Measurements from ENCODE around the gene KIF26A.

The KIF26A gene

DNA sequence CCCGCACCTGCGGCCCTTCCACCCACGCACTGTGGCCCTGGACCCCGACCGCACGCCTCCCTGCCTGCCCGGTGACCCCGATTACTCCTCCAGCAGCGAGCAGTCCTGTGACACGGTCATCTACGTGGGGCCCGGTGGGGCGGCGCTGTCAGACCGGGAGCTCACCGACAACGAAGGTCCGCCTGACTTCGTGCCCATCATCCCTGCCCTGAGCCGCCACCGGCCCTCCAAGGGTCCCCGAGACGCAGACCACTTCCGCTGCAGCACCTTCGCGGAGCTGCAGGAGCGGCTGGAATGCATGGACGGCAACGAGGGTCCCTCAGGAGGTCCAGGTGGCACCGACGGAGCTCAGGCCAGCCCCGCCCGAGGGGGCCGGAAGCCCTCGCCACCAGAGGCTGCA, 36.7 kb downstream of the KIF26A start:
- no peak for DNase-seq (ENCODE audit: low read depth)
- TF ChIP-seq, protein P1, sequence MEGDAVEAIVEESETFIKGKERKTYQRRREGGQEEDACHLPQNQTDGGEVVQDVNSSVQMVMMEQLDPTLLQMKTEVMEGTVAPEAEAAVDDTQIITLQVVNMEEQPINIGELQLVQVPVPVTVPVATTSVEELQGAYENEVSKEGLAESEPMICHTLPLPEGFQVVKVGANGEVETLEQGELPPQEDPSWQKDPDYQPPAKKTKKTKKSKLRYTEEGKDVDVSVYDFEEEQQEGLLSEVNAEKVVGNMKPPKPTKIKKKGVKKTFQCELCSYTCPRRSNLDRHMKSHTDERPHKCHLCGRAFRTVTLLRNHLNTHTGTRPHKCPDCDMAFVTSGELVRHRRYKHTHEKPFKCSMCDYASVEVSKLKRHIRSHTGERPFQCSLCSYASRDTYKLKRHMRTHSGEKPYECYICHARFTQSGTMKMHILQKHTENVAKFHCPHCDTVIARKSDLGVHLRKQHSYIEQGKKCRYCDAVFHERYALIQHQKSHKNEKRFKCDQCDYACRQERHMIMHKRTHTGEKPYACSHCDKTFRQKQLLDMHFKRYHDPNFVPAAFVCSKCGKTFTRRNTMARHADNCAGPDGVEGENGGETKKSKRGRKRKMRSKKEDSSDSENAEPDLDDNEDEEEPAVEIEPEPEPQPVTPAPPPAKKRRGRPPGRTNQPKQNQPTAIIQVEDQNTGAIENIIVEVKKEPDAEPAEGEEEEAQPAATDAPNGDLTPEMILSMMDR (IDR thresholded peaks at IDR 0.05; ENCODE audit: low read depth, low read length), result no peak
- TF ChIP-seq, protein P2, sequence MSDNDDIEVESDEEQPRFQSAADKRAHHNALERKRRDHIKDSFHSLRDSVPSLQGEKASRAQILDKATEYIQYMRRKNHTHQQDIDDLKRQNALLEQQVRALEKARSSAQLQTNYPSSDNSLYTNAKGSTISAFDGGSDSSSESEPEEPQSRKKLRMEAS (IDR thresholded peaks at IDR 0.05; ENCODE audit: low read depth, low read length), result no peak
- TF ChIP-seq POLR2A (IDR thresholded peaks at IDR 0.05; ENCODE audit: extremely low read depth, insufficient read length) (no peak), MYC (IDR thresholded peaks at IDR 0.05; ENCODE audit: low read depth, low read length) (no peak)
- no peak overlapping the region for H3K4me3 ChIP-seq (ENCODE audit: low read depth, low read length)

DNA sequence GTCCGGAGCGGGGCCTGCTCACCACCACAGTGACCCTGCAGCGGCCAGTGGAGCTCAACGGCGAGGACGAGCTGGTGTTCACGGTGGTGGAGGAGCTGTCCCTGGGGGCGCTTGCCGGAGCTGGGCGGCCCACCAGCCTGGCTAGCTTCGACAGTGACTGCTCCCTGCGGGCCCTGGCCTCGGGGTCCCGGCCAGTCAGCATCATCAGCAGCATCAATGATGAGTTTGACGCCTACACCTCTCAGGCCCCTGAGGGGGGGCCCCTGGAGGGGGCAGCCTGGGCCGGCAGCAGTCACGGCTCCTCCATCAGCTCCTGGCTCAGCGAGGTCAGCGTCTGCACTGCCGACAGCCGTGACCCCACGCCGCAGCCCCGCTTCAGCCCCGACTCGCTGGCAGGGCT, 37.4 kb downstream of the KIF26A start:
- TF ChIP-seq MYC (IDR thresholded peaks at IDR 0.05; ENCODE audit: low read depth, low read length), result no peak
- TF ChIP-seq, protein P2 (IDR thresholded peaks at IDR 0.05; ENCODE audit: low read depth, low read length), result no peak
- TF ChIP-seq, protein P1 (IDR thresholded peaks at IDR 0.05; ENCODE audit: low read depth, low read length), result no peak
- TF ChIP-seq POLR2A (IDR thresholded peaks at IDR 0.05; ENCODE audit: extremely low read depth, insufficient read length), result no peak
- no peak for DNase-seq (ENCODE audit: low read depth)

DNA sequence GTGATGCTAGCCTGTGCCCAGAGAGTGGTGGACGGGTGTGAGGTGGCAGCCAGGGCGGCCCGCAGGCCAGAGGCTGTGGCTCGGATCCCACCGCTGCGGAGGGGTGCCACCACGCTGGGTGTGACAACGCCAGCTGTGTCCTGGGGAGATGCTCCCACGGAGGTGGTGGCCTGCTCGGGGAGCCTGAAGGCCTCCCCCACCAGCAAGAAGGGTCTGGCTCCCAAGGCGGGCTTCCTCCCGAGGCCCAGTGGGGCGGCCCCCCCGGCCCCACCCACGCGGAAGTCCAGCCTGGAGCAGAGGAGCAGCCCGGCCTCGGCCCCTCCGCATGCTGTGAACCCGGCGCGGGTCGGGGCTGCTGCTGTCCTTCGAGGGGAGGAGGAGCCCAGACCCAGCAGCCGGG, 38.2 kb downstream of the KIF26A start:
- TF ChIP-seq POLR2A (IDR thresholded peaks at IDR 0.05; ENCODE audit: extremely low read depth, insufficient read length) (no peak), MYC (IDR thresholded peaks at IDR 0.05; ENCODE audit: low read depth, low read length) (no peak)
- TF ChIP-seq, protein P1 (IDR thresholded peaks at IDR 0.05; ENCODE audit: low read depth, low read length), result no peak
- TF ChIP-seq, protein P2 (IDR thresholded peaks at IDR 0.05; ENCODE audit: low read depth, low read length), result no peak
- DNase-seq (ENCODE audit: low read depth), result no peak
- no peak overlapping the region for H3K4me3 ChIP-seq (ENCODE audit: low read depth, low read length)

More for the DNA sequence above, 37.4 kb downstream of the KIF26A start:
- H3K4me3 ChIP-seq (ENCODE audit: low read depth, low read length), result no peak overlapping the region

DNA sequence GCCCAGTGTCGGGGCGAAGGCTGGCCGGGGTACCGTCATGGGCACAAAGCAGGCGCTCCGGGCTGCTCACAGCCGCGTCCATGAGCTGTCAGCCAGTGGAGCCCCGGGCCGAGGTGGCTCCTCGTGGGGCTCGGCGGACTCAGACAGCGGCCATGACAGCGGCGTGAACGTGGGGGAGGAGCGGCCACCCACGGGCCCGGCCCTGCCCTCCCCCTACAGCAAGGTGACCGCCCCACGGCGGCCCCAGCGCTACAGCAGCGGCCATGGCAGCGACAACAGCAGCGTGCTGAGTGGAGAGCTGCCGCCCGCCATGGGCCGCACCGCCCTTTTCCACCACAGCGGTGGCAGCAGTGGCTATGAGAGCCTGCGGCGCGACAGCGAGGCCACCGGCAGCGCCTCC, 39.0 kb downstream of the KIF26A start:
- TF ChIP-seq, protein P1 (IDR thresholded peaks at IDR 0.05; ENCODE audit: low read depth, low read length), result no peak
- no peak for TF ChIP-seq POLR2A (IDR thresholded peaks at IDR 0.05; ENCODE audit: extremely low read depth, insufficient read length)
- TF ChIP-seq MYC (IDR thresholded peaks at IDR 0.05; ENCODE audit: low read depth, low read length), result no peak
- TF ChIP-seq, protein P2 (IDR thresholded peaks at IDR 0.05; ENCODE audit: low read depth, low read length), result no peak
- no peak for DNase-seq (ENCODE audit: low read depth)
- H3K4me3 ChIP-seq (ENCODE audit: low read depth, low read length), result no peak overlapping the region

DNA sequence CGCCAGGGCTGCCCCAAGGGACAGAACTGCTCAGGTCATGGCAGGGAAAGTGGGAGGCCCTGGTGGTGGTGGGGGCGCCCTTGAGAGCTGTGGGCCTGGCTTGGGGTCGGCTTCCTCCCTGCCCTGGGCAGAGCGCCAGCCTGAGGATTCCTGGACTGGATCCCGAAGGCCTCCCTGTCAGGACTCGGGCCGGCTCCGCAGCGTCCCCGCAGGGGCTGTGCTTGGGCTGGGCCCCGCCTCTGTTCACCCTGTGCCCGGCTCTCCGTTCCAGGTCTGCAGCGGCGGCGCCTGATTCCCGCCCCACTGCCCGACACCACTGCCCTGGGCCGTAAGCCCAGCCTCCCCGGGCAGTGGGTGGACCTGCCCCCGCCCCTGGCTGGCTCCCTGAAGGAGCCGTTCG, 39.9 kb downstream of the KIF26A start:
- TF ChIP-seq MYC (IDR thresholded peaks at IDR 0.05; ENCODE audit: low read depth, low read length) (no peak), POLR2A (IDR thresholded peaks at IDR 0.05; ENCODE audit: extremely low read depth, insufficient read length) (no peak)
- TF ChIP-seq, protein P1 (IDR thresholded peaks at IDR 0.05; ENCODE audit: low read depth, low read length), result no peak
- TF ChIP-seq, protein P2 (IDR thresholded peaks at IDR 0.05; ENCODE audit: low read depth, low read length), result no peak
- no peak overlapping the region for H3K4me3 ChIP-seq (ENCODE audit: low read depth, low read length)
- no peak for DNase-seq (ENCODE audit: low read depth)
